Measurements from ENCODE around the gene PRPF8. TPM values are rescaled to one million over a fixed set of nuclear protein-coding genes. Genes with fewer than 3 reads are reported as not detected.
A peak's percentile ranks its signal among the peaks of the same experiment; 100 is the strongest.

PRPF8 gene
- total RNA-seq, 4 donors from 2014 or later = 138 to 390 (median 226) TPM

- peaks cover 0 to 16% (median 1%) of the 10 kb centered on the region in 4 donors for H3K4me1 ChIP-seq
- DNase-seq = no peak
- no peak overlapping the region for H3K27ac ChIP-seq
- TF ChIP-seq CTCF (IDR thresholded peaks at IDR 0.05) = no peak
- TF ChIP-seq POLR2A (IDR thresholded peaks at IDR 0.05) = no peak
- H3K36me3 ChIP-seq = peaks cover 0 to 41% (median 0%) of the 10 kb centered on the region in 3 donors
- H3K4me3 ChIP-seq = no peak overlapping the region
- no peaks in the 10 kb centered on the region for H3K27me3 ChIP-seq
- no peaks in the 10 kb centered on the region for H3K9me3 ChIP-seq
Measured at GRCh38 chr17:1616101-1616500, 68.6 kb downstream of the PRPF8 start.

GRCh38 chr17:1612400-1612799 is 72.3 kb downstream of the PRPF8 start:
- no peaks in the 10 kb centered on the region for H3K27me3 ChIP-seq
- peaks cover 0 to 41% (median 0%) of the 10 kb centered on the region in 3 donors for H3K36me3 ChIP-seq
- H3K9me3 ChIP-seq = no peaks in the 10 kb centered on the region
- H3K4me3 ChIP-seq = no peak overlapping the region
- peaks cover 0 to 8% (median 3%) of the 10 kb centered on the region in 4 donors for H3K4me1 ChIP-seq
- no peak for TF ChIP-seq CTCF (IDR thresholded peaks at IDR 0.05)
- no peak for TF ChIP-seq POLR2A (IDR thresholded peaks at IDR 0.05)
- no peak for DNase-seq
- H3K27ac ChIP-seq = no peak overlapping the region

- no peaks in the 10 kb centered on the region for H3K9me3 ChIP-seq
- peaks cover 0 to 8% (median 4%) of the 10 kb centered on the region in 4 donors for H3K4me1 ChIP-seq
- H3K4me3 ChIP-seq = no peak overlapping the region
- peaks cover 0 to 38% (median 0%) of the 10 kb centered on the region in 3 donors for H3K36me3 ChIP-seq
- no peak for DNase-seq
- H3K27me3 ChIP-seq = no peaks in the 10 kb centered on the region
- H3K27ac ChIP-seq = no peak overlapping the region
- no peak for TF ChIP-seq POLR2A (IDR thresholded peaks at IDR 0.05)
- no peak for TF ChIP-seq CTCF (IDR thresholded peaks at IDR 0.05)
Measured at GRCh38 chr17:1611715-1612114, 73.0 kb downstream of the PRPF8 start.

DNA sequence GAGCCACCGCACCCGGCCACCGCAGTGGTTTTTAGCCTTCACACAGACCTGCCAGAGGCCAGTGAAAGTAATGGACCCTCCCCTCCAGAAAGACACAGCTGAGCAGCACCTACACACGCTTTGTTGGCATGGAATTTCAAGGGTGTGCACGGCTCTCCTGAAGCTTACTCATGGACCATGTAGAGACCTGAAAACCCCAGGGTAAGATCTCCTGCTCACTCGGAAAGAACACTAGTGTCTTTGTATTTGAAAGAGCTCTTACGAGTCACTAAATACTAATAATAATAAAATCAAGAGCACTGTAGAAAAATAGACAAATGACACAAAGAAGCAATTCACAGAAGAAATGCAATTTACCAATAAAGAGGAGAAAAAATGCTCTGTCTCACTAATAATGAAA is 76.0 kb downstream of the PRPF8 start:
- H3K36me3 ChIP-seq = peaks cover 0 to 17% (median 0%) of the 10 kb centered on the region in 3 donors
- TF ChIP-seq POLR2A (IDR thresholded peaks at IDR 0.05) (no peak), CTCF (IDR thresholded peaks at IDR 0.05) (no peak)
- no peak overlapping the region for H3K27ac ChIP-seq

DNA sequence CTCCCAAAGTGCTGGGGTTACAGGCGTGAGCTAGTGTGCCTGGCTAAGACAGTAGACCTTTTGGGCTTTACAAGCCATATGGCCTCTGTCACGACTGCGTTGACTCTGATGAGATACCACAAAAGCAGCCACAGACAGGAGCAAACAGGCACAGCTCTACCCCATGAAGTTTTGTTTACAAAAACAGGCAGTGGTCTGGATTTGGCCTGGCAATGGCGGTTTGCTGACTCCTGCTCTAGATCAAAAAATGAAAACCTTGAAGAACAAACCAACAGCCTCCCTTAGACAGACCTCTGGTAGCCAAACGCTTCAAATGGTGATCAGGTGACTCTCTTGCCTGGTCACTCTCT is 76.7 kb downstream of the PRPF8 start:
- H3K4me3 ChIP-seq = no peak overlapping the region
- no peaks in the 10 kb centered on the region for H3K27me3 ChIP-seq
- H3K27ac ChIP-seq = peak overlapping the region; percentile 8 to 55 (median 28)
- no peaks in the 10 kb centered on the region for H3K9me3 ChIP-seq
- peaks cover 0 to 10% (median 0%) of the 10 kb centered on the region in 3 donors for H3K36me3 ChIP-seq
- no peak for TF ChIP-seq POLR2A (IDR thresholded peaks at IDR 0.05)
- no peak for TF ChIP-seq CTCF (IDR thresholded peaks at IDR 0.05)
- DNase-seq = no peak
- peaks cover 0 to 8% (median 4%) of the 10 kb centered on the region in 4 donors for H3K4me1 ChIP-seq

More for the DNA sequence above, 76.0 kb downstream of the PRPF8 start:
- DNase-seq = no peak
- no peak overlapping the region for H3K4me3 ChIP-seq
- peaks cover 0 to 8% (median 4%) of the 10 kb centered on the region in 4 donors for H3K4me1 ChIP-seq
- H3K27me3 ChIP-seq = no peaks in the 10 kb centered on the region
- no peaks in the 10 kb centered on the region for H3K9me3 ChIP-seq
